ENCODE results near the gene ANXA3. TPM values are rescaled to one million over a fixed set of nuclear protein-coding genes. Genes with fewer than 3 reads are reported as not detected.

ANXA3 gene
- total RNA-seq, 1 donor from 2014 or later = 1.9 TPM

- DNase-seq (ENCODE audit: low spot score) = no peak
- no peak overlapping the region for H3K27ac Mint-ChIP-seq
Measured at GRCh38 chr4:78519962-78520361, 31.6 kb upstream of the ANXA3 start.

GRCh38 chr4:78520808-78521226 lies 30.8 kb upstream of the ANXA3 start:
- no peak overlapping the region for H3K4me3 ChIP-seq
- no peaks in the 10 kb centered on the region for H3K4me1 ChIP-seq
- H3K79me2 ChIP-seq (ENCODE audit: low read depth) = no peaks in the 10 kb centered on the region
- H3K36me3 ChIP-seq = no peaks in the 10 kb centered on the region
- DNase-seq (ENCODE audit: low spot score) = no peak
- H3K27ac ChIP-seq = no peak overlapping the region
- Mint-ChIP-seq H3K36me3 (peaks cover 2% of the 10 kb centered on the region), H3K27me3 (ENCODE audit: insufficient read depth, low read depth) (no peaks in the 10 kb centered on the region), H3K4me1 (peaks cover 6% of the 10 kb centered on the region), H3K4me3 (no peak overlapping the region), H3K27ac (no peak overlapping the region), H3K9me3 (no peaks in the 10 kb centered on the region)
- H3K4me2 ChIP-seq = no peak overlapping the region
- TF ChIP-seq CTCF (IDR thresholded peaks at IDR 0.05) (no peak), EZH2phosphoT487 (IDR thresholded peaks at IDR 0.05) (no peak), EZH2 (IDR thresholded peaks at IDR 0.05) (no peak)
- H2AFZ ChIP-seq (replicated peaks) = no peak overlapping the region
- no peaks in the 10 kb centered on the region for H3K9me3 ChIP-seq (ENCODE audit: low read depth)
- no peak overlapping the region for H3K9ac ChIP-seq
- H3K27me3 ChIP-seq = no peaks in the 10 kb centered on the region
- H4K20me1 ChIP-seq (ENCODE audit: low read depth) = no peaks in the 10 kb centered on the region
- no peaks in the 10 kb centered on the region for H3F3A ChIP-seq (ENCODE audit: low read depth)

More at GRCh38 chr4:78519962-78520361, 31.6 kb upstream of the ANXA3 start:
- H3K4me3 Mint-ChIP-seq = no peak overlapping the region
- H3K36me3 ChIP-seq = no peaks in the 10 kb centered on the region
- H3K36me3 Mint-ChIP-seq = peaks cover 2% of the 10 kb centered on the region
- H3K4me1 Mint-ChIP-seq = peaks cover 6% of the 10 kb centered on the region
- no peaks in the 10 kb centered on the region for H3K27me3 Mint-ChIP-seq (ENCODE audit: insufficient read depth, low read depth)
- no peaks in the 10 kb centered on the region for H4K20me1 ChIP-seq (ENCODE audit: low read depth)
- H2AFZ ChIP-seq (replicated peaks) = no peak overlapping the region
- no peaks in the 10 kb centered on the region for H3K4me1 ChIP-seq
- no peak overlapping the region for H3K27ac ChIP-seq
- H3K27me3 ChIP-seq = no peaks in the 10 kb centered on the region
- H3K9me3 Mint-ChIP-seq = no peaks in the 10 kb centered on the region
- no peaks in the 10 kb centered on the region for H3F3A ChIP-seq (ENCODE audit: low read depth)
- H3K4me2 ChIP-seq = no peak overlapping the region
- H3K9me3 ChIP-seq (ENCODE audit: low read depth) = no peaks in the 10 kb centered on the region
- no peak overlapping the region for H3K9ac ChIP-seq
- TF ChIP-seq EZH2phosphoT487 (IDR thresholded peaks at IDR 0.05) (no peak), CTCF (IDR thresholded peaks at IDR 0.05) (no peak), EZH2 (IDR thresholded peaks at IDR 0.05) (no peak)
- no peak overlapping the region for H3K4me3 ChIP-seq
- H3K79me2 ChIP-seq (ENCODE audit: low read depth) = no peaks in the 10 kb centered on the region

- no peaks in the 10 kb centered on the region for H3K9me3 Mint-ChIP-seq
- no peaks in the 10 kb centered on the region for H3K79me2 ChIP-seq (ENCODE audit: low read depth)
- H3K4me3 Mint-ChIP-seq = no peak overlapping the region
- no peaks in the 10 kb centered on the region for H3K36me3 ChIP-seq
- no peak overlapping the region for H3K27ac Mint-ChIP-seq
- H3K9me3 ChIP-seq (ENCODE audit: low read depth) = no peaks in the 10 kb centered on the region
- no peaks in the 10 kb centered on the region for H3K4me1 ChIP-seq
- no peak overlapping the region for H3K27ac ChIP-seq
- TF ChIP-seq EZH2 (IDR thresholded peaks at IDR 0.05) = no peak
- no peak for TF ChIP-seq EZH2phosphoT487 (IDR thresholded peaks at IDR 0.05)
- no peak for TF ChIP-seq CTCF (IDR thresholded peaks at IDR 0.05)
- no peaks in the 10 kb centered on the region for H3K27me3 Mint-ChIP-seq (ENCODE audit: insufficient read depth, low read depth)
- no peak overlapping the region for H3K4me2 ChIP-seq
- peaks cover 2% of the 10 kb centered on the region for H3K36me3 Mint-ChIP-seq
- H4K20me1 ChIP-seq (ENCODE audit: low read depth) = no peaks in the 10 kb centered on the region
- no peaks in the 10 kb centered on the region for H3K27me3 ChIP-seq
- H3K4me1 Mint-ChIP-seq = peaks cover 2% of the 10 kb centered on the region
- DNase-seq (ENCODE audit: low spot score) = no peak
- H3K4me3 ChIP-seq = no peak overlapping the region
- H3K9ac ChIP-seq = no peak overlapping the region
- no peak overlapping the region for H2AFZ ChIP-seq (replicated peaks)
- no peaks in the 10 kb centered on the region for H3F3A ChIP-seq (ENCODE audit: low read depth)
Measured at GRCh38 chr4:78524009-78524408, 27.6 kb upstream of the ANXA3 start.
